SK-N-SH (cell line): Measurements from ENCODE around the gene PARVG. TPM values are rescaled to one million over a fixed set of nuclear protein-coding genes. Genes with fewer than 3 reads are reported as not detected.

Experiments used
- CTCF ChIA-PET: fragments of 300-600, 350-600 bp; formaldehyde crosslinking; extraction: SDS; loops from one replicate; lab custom pipeline; 2021; lab: Yijun Ruan, JAX
- POLR2A ChIA-PET: fragments of 350-600 bp; sonication (Branson Sonifier 250); formaldehyde crosslinking; extraction: SDS; loops from one replicate; lab custom pipeline; 2020; ENCODE audit warnings: antibody characterized with exemption, inconsistent platforms; lab: Yijun Ruan, JAX
- DNase-seq: peaks from one replicate; pipeline ENCODE4 v3.0.0; 2012
- H2AFZ ChIP-seq: fragments of 200-600 bp; sonication (generic); 2 replicates; pipeline ENCODE4 v1.8.1; 2016; ENCODE audit warnings: antibody characterized with exemption, mild to moderate bottlenecking, low read depth
- H3F3A ChIP-seq: fragments of 200-600 bp; sonication (generic); replicated peaks from 2 replicates; pipeline ENCODE3; 2016; ENCODE audit warnings: antibody characterized with exemption, mild to moderate bottlenecking; ENCODE audit not compliant: insufficient read depth
- H3K27ac ChIP-seq, 2 experiments: fragments of 200-500 bp in 1 of 2; fragments of 200-600 bp in 1 of 2; sonication (Bioruptor generic) in 1 of 2; sonication (generic), shearing (Covaris generic) in 1 of 2; 2 replicates each; pipeline versions ENCODE4 v1.5.1 to v1.6.1; 2014 to 2016; ENCODE audit warnings: low read depth in 2 of 2, inconsistent platforms in 1 of 2, low read length in 1 of 2, mild to moderate bottlenecking in 1 of 2, mixed read lengths in 1 of 2
- H3K27me3 ChIP-seq: fragments of 200-600 bp; sonication (generic), shearing (Covaris generic); 2 replicates; pipeline ENCODE4 v1.6.1; 2016; ENCODE audit warnings: mixed run types; ENCODE audit not compliant: insufficient read depth
- H3K36me3 ChIP-seq, 2 experiments: fragments of 200-500 bp in 1 of 2; fragments of 200-600 bp in 1 of 2; sonication (Bioruptor generic) in 1 of 2; sonication (generic) in 1 of 2; replicated peaks in 1 of 2; 2 replicates each; pipeline versions ENCODE3 to v1.5.1; 2014 to 2016; ENCODE audit warnings: low read length in 1 of 2, mild to moderate bottlenecking in 1 of 2; ENCODE audit not compliant: insufficient read depth in 2 of 2, control insufficient read depth in 1 of 2
- H3K4me1 ChIP-seq, 2 experiments: fragments of 200-500 bp in 1 of 2; fragments of 200-600 bp in 1 of 2; sonication (Bioruptor generic) in 1 of 2; sonication (generic), shearing (Covaris generic) in 1 of 2; 2 replicates each; pipeline versions ENCODE4 v1.5.1 to v1.6.1; 2014 to 2016; ENCODE audit warnings: low read depth in 1 of 2, low read length in 1 of 2, mixed run types in 1 of 2; ENCODE audit not compliant: insufficient read depth in 2 of 2, control insufficient read depth in 1 of 2
- H3K4me2 ChIP-seq: fragments of 200-600 bp; sonication (generic), shearing (Covaris generic); 2 replicates; pipeline ENCODE4 v1.6.1; 2017; ENCODE audit warnings: mixed run types
- H3K4me3 ChIP-seq, 2 experiments: fragments of 200-500 bp in 1 of 2; fragments of 200-600 bp in 1 of 2; sonication (Bioruptor generic) in 1 of 2; sonication (generic), shearing (Covaris generic) in 1 of 2; 2 replicates each; pipeline versions ENCODE4 v1.5.1 to v1.8.1; 2014 to 2016; ENCODE audit warnings: low read depth in 2 of 2, inconsistent platforms in 1 of 2, low read length in 1 of 2, mild to moderate bottlenecking in 1 of 2, mixed read lengths in 1 of 2, moderate library complexity in 1 of 2
- H3K79me2 ChIP-seq: fragments of 200-600 bp; sonication (generic); 2 replicates; pipeline ENCODE4 v1.8.1; 2017; ENCODE audit warnings: mild to moderate bottlenecking; ENCODE audit not compliant: insufficient read depth
- H3K9ac ChIP-seq: fragments of 200-600 bp; sonication (generic); 2 replicates; pipeline ENCODE4 v1.6.1; 2017; ENCODE audit warnings: mixed run types
- H3K9me2 ChIP-seq: fragments of 200-600 bp; sonication (generic); 2 replicates; pipeline ENCODE4 v1.6.1; 2017; ENCODE audit warnings: mixed run types
- H3K9me3 ChIP-seq: fragments of 200-600 bp; sonication (generic); 2 replicates; pipeline ENCODE4 v1.6.1; 2017; ENCODE audit warnings: mixed run types, mild to moderate bottlenecking, moderate library complexity
- H4K20me1 ChIP-seq: fragments of 200-600 bp; sonication (generic); 2 replicates; pipeline ENCODE4 v1.6.1; 2017; ENCODE audit warnings: mild to moderate bottlenecking, mixed run types; ENCODE audit not compliant: insufficient read depth
- CHD2 ChIP-seq: fragments of 150-350 bp; IDR thresholded peaks from 2 replicates; pipeline ENCODE4 v1.6.1; 2018; ENCODE audit warnings: low read length; ENCODE audit not compliant: partially characterized antibody
- FOXM1 ChIP-seq: IDR thresholded peaks from 2 replicates; pipeline ENCODE4 v1.4.0; 2012; ENCODE audit warnings: low read depth, mild to moderate bottlenecking
- GABPA ChIP-seq: IDR thresholded peaks from 2 replicates; pipeline ENCODE4 v1.4.0; 2012; ENCODE audit warnings: low read depth, mild to moderate bottlenecking
- GATA2 ChIP-seq: sonication (generic); formaldehyde crosslinking; IDR thresholded peaks from 2 replicates; pipeline ENCODE4 v1.5.0; 2020; ENCODE audit warnings: mild to moderate bottlenecking, missing genetic modification reagents
- IRF3 ChIP-seq: fragments of 150-350 bp; IDR thresholded peaks from 2 replicates; pipeline ENCODE4 v1.6.1; 2016; ENCODE audit warnings: mild to moderate bottlenecking, low read depth, low read length
- JUND ChIP-seq: IDR thresholded peaks from 2 replicates; pipeline ENCODE4 v1.4.0; 2012
- MEF2A ChIP-seq: IDR thresholded peaks from 2 replicates; pipeline ENCODE4 v1.4.0; 2012; ENCODE audit warnings: low read depth, borderline replicate concordance
- NFIC ChIP-seq: IDR thresholded peaks from 2 replicates; pipeline ENCODE4 v1.4.0; 2012; ENCODE audit warnings: borderline replicate concordance
- RAD21 ChIP-seq: IDR thresholded peaks from 2 replicates; pipeline ENCODE4 v1.6.1; 2012; ENCODE audit warnings: mild to moderate bottlenecking, low read length
- REST ChIP-seq: IDR thresholded peaks from 2 replicates; pipeline ENCODE4 v1.6.1; 2012; ENCODE audit warnings: mild to moderate bottlenecking, low read depth, low read length, moderate library complexity
- RXRA ChIP-seq: IDR thresholded peaks from 2 replicates; pipeline ENCODE4 v1.4.0; 2012; ENCODE audit warnings: low read depth, mild to moderate bottlenecking, borderline replicate concordance
- SMC3 ChIP-seq: IDR thresholded peaks from 2 replicates; pipeline ENCODE4 v1.6.1; 2012; ENCODE audit warnings: low read depth, low read length, improper control_type of control experiment
- TAF1 ChIP-seq: IDR thresholded peaks from 2 replicates; pipeline ENCODE4 v1.6.1; 2012; ENCODE audit warnings: low read depth, mild to moderate bottlenecking, low read length, moderate library complexity, borderline replicate concordance
- YY1 ChIP-seq: IDR thresholded peaks from 2 replicates; pipeline ENCODE4 v1.4.0; 2012; ENCODE audit warnings: low read depth, mild to moderate bottlenecking
- ZBTB33 ChIP-seq: IDR thresholded peaks from 2 replicates; pipeline ENCODE4 v1.4.0; 2012; ENCODE audit warnings: low read depth, borderline replicate concordance
- WGBS: methylation state at CpG from one replicate; pipeline ENCODE4 v1.1.6; 2017; ENCODE audit warnings: low lambda C conversion rate; 5-methylcytosine and 5-hydroxymethylcytosine counted together
- polyA plus RNA-seq, 3 experiments: library from polyadenylated mRNA; depleted of rRNA; stranded (reverse); fragments of >200 nt; gene quantifications; 2 replicates each; pipeline ENCODE4 v1.2.3, GENCODE V29; 2012

The PARVG gene
- polyA plus RNA-seq, 1 of the 3 experiments (the other 2 are of a cell fraction), result 0.05 TPM

GRCh38 chr22:44219101-44219870, 38.6 kb downstream of the PARVG start (continued):
- TF ChIP-seq REST, result no peak
- no peak for TF ChIP-seq RAD21
- no peak for TF ChIP-seq JUND
- TF ChIP-seq SMC3, result no peak
- no peak for TF ChIP-seq NFIC
- no peak for TF ChIP-seq IRF3
- no peak for TF ChIP-seq GABPA
- TF ChIP-seq MEF2A, result no peak
- TF ChIP-seq RXRA, result no peak
- TF ChIP-seq GATA2 (CRISPR knock-in tag), result no peak
- no peak for TF ChIP-seq TAF1
- TF ChIP-seq YY1, result no peak

- CTCF ChIA-PET, result interaction anchor here (0.7 to 1.2 kb wide), 2 partner anchors 101 to 140 kb away, joined by 3 read pairs; no protein-coding TSS in a partner anchor
- POLR2A ChIA-PET, result no interaction called here
- no peak overlapping the region for H2AFZ ChIP-seq
- H3K4me3 ChIP-seq, result no peak overlapping the region
- H3K36me3 ChIP-seq, result no peaks in the 10 kb centered on the region
- H3K9me3 ChIP-seq, result no peaks in the 10 kb centered on the region
- H3K79me2 ChIP-seq, result no peaks in the 10 kb centered on the region
- no peaks in the 10 kb centered on the region for H4K20me1 ChIP-seq
- H3K27me3 ChIP-seq, result no peaks in the 10 kb centered on the region; the same call in 1 of the 2 replicates
- H3K4me2 ChIP-seq, result no peak overlapping the region
- H3K4me1 ChIP-seq, result no peaks in the 10 kb centered on the region
- H3K9me2 ChIP-seq, result no peaks in the 10 kb centered on the region
- H3F3A ChIP-seq, result no peaks in the 10 kb centered on the region
- 54% methylated on average over 20 of the region's 23 CpGs for WGBS
- no peak overlapping the region for H3K27ac ChIP-seq
- no peak overlapping the region for H3K9ac ChIP-seq
- no peak for TF ChIP-seq CHD2
- TF ChIP-seq FOXM1, result no peak
- no peak for TF ChIP-seq GABPA
- TF ChIP-seq JUND, result no peak
- TF ChIP-seq TAF1, result no peak
- no peak for TF ChIP-seq ZBTB33
- TF ChIP-seq, all 33 proteins: peak for 0
- no peak for DNase-seq
Observed at GRCh38 chr22:44220727-44221680, 40.3 kb downstream of the PARVG start.
